GM19452 (cell line): ENCODE data around the gene HSD17B2.
"Not testable (repeated sequence)": the region's sequence is repeated elsewhere in the genome, so short reads cannot be mapped to it uniquely, and the experiment has no call there.

ENCODE experiments used
- ATAC-seq: cut with Tn5 transposase; IDR thresholded peaks from one replicate; pipeline ENCODE4 v1.9.1; 2021; ENCODE audit not compliant: unreplicated experiment

HSD17B2 gene

DNA sequence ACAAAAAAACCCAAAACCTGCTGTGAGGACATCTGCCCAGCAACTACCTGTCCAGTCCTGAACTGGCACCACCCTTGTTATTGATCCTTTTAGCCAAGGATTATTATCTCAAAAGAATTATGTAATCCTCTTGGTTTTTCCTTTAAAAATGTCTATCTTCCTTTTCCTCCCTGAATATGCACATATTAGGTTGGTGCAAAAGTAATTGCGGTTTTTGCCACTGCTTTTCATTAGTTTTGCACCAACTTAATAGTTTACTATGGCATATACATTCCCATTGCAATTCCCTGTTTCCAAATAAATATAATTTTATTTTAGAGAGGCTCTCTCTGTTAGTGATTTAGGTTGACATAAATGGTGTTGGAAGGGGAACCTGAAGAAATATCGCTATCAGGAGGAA is 83.7 kb downstream of the HSD17B2 start:
- ATAC-seq = no peak

- ATAC-seq = no peak
These were observed 84.4 kb downstream of the HSD17B2 start for GRCh38 chr16:82119405-82119804.

DNA sequence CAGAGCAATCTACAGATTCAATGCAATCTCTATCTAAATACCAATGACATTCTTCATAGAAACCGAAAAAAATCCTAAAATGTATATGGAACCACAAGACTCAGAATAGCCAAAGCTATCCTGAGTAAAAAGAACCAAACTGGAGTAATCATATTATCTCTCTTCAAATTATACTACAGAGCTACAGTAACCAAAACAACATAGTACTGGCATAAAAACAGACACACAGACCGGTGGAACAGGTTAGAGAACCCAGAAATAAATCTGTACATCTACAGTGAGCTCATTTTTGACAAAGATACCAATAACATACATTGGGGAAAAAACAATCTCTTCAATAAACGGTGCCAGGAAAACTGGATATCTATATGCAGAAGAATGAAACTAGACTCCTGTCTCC is 89.6 kb downstream of the HSD17B2 start:
- ATAC-seq = no peak

- no peak for ATAC-seq
These were observed 94.8 kb downstream of the HSD17B2 start for GRCh38 chr16:82129881-82130280.

GRCh38 chr16:82133798-82134197 is 98.7 kb downstream of the HSD17B2 start:
- ATAC-seq = no peak

DNA sequence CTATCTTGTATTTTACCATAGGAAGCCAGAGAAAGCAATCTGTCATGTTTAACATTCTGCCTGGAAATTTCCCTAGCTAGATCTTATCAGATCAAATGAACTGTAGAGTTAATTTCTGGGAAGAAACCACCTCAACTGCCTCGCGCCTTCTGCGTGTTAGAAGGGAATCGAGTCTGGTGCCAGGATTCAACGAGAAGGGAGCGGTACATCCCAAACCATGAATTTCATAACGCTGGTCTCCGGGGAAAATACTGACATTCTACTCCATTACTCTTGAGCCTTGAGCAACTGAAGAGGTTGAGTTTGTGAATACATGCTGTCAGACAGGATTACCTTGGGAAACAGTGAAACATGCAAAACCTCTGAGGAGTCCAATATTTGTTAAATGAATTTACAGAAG is 99.8 kb downstream of the HSD17B2 start:
- ATAC-seq = no peak

DNA sequence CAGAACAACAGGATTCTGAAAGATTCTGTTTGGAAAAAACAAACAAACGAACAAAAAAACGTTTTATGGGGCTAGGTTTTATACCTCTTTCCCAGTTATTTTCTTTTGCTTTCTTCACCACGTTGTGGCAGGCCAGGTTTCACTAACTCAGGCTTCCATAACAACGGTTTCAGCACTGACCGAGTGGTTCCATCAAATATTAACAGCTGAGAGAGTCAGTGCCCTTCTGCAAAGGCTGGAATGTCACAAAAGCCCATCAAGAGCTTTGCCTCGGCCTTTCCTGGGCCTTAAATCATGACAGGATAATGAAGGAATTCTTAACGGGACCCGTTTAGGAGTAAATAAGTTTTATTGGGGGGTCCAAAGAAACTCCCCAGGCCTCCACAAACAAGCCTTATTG is 100.8 kb downstream of the HSD17B2 start:
- ATAC-seq = no peak

DNA sequence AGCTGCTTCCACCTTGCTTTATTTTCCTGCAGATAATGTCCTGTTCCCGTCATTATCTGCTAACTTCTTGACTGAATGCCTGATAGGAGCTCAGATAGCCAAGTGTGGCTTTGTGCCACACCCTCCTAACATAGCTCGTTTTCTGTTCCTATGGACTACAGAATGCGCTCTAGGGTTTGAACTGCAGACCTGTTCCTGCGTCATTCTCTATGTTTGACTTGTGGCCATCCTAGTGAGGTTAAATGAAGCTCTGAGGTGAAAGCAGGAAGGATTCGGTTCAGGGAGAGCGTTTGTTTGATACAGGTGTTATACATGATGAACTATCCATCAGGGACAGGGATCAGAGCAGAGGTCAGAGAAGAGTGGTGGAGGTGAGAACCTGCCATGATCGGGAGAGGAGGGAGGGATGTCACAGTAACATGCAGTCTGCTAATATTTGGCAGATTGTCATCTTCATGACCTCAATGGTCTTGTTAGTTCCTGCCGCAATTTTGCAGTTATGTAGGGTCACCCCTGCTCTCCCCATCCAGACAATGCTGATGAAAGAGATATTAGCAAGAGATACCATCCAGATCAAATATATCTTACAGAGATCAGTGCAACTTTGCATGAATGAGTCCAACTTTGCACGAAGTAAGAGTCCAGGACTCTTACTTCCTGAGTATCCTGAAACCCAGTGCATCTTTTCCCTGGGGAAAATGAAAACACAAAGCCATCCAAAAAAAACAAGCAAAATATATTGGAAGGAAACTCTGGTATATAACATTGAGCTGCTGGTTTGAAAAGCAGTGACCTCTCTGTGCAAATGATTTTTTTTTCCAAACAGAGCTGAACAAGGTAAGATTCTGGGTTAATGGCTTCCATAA is 102.1 kb downstream of the HSD17B2 start:
- no peak for ATAC-seq

GRCh38 chr16:82137822-82138167 is 102.7 kb downstream of the HSD17B2 start:
- ATAC-seq = no peak

- no peak for ATAC-seq
These were observed 103.6 kb downstream of the HSD17B2 start for GRCh38 chr16:82138478-82139285.

DNA sequence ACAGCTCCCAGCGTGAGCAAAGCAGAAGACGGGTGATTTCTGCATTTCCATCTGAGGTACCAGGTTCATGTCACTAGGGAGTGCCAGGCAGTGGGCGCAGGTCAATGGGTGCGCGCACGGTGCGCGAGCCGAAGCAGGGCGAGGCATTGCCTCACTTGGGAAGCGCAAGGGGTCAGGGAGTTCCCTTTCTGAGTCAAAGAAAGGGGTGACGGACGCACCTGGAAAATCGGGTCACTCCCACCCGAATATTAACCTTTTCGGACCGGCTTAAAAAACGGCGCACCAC is 104.2 kb downstream of the HSD17B2 start:
- ATAC-seq = not testable (repeated sequence)

DNA sequence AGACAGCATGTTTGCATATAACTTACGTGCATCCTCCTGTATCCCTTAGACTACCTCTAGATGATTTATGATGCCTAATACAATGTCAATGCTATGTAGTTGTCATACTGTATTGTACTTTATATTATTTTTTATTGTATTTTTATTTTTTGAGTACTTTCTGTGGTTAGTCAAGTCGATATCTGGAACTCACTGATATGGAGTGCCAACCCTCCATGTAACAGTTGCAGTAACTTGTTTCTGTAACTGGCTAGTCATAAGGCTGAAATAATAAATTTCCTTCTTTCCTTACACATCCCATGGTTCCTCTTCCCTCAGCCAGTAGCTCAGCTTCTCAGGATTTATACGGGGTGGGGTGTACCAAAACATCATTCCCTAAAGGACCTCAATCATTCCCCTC is 111.5 kb downstream of the HSD17B2 start:
- no peak for ATAC-seq

DNA sequence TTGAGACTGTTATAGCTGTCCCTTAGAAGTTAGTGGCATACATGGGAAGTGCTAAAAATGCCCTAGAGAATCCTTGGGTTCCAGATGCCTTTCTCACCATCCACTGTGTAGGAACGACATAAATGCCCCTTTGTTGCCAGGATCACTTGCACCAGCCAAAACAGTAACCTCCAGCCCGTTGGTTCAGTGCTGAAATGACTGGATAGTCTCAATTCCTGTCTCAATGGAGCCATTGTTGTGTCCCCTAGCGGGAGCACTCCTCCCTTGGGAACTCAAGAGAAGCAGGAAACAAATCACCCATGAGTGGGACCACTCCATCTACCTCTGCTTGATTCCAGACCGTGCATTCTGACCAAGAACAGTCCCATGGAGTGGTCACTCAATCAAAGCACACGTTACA is 111.9 kb downstream of the HSD17B2 start:
- ATAC-seq = no peak

- ATAC-seq = no peak
These were observed 112.5 kb downstream of the HSD17B2 start for GRCh38 chr16:82147546-82147945.
